Measurements from ENCODE around the gene CD101. TPM values are rescaled to one million over a fixed set of nuclear protein-coding genes. Genes with fewer than 3 reads are reported as not detected.

Gene CD101
- total RNA-seq, 1 experiment from 2014 or later = 1.7 TPM

DNA sequence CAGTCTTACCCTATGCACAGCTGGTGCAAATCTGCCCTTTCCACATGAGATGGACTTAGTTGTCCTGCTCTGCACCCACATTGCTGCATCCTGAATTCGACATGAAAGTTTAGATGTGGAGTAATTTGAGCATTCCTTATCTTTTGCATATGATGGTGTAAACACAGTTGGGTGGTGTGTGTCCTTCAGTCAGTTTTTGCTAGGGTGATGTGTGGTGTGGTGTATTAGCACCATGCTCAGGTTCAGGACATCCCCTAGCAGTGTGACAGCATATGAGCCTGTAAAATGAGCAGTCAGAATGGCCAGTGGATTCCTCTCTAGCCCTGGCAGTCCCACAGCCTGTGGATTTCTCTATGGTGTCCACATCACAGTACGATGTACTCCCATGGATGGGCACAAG is 42.6 kb upstream of the CD101 start:
- CTCF ChIA-PET = no interaction called here
- no peaks in the 10 kb centered on the region for H3K27me3 ChIP-seq (replicated peaks; ENCODE audit: insufficient read depth, low read depth, low read length, poor library complexity)
- H3K27ac ChIP-seq (ENCODE audit: low read depth, low read length, poor library complexity, severe bottlenecking) = no peak overlapping the region
- TF ChIP-seq EZH2 (IDR thresholded peaks at IDR 0.05; ENCODE audit: borderline replicate concordance, low read depth, low read length, poor library complexity, severe bottlenecking) = no peak
- TF ChIP-seq, protein P1, sequence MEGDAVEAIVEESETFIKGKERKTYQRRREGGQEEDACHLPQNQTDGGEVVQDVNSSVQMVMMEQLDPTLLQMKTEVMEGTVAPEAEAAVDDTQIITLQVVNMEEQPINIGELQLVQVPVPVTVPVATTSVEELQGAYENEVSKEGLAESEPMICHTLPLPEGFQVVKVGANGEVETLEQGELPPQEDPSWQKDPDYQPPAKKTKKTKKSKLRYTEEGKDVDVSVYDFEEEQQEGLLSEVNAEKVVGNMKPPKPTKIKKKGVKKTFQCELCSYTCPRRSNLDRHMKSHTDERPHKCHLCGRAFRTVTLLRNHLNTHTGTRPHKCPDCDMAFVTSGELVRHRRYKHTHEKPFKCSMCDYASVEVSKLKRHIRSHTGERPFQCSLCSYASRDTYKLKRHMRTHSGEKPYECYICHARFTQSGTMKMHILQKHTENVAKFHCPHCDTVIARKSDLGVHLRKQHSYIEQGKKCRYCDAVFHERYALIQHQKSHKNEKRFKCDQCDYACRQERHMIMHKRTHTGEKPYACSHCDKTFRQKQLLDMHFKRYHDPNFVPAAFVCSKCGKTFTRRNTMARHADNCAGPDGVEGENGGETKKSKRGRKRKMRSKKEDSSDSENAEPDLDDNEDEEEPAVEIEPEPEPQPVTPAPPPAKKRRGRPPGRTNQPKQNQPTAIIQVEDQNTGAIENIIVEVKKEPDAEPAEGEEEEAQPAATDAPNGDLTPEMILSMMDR (conservative IDR thresholded peaks at IDR 0.05; ENCODE audit: low read depth, low read length) = no peak
- no peak for DNase-seq (ENCODE audit: low spot score)
- no peaks in the 10 kb centered on the region for H3K9me3 ChIP-seq (ENCODE audit: low read depth, low read length, poor library complexity, severe bottlenecking)
- POLR2A ChIA-PET (ENCODE audit: low non-redundant PET) = no interaction called here
- H3K36me3 ChIP-seq (ENCODE audit: insufficient read depth, low read length, poor library complexity, severe bottlenecking) = no peaks in the 10 kb centered on the region
- H3K4me1 ChIP-seq (ENCODE audit: insufficient read depth, low read length, poor library complexity, severe bottlenecking) = no peaks in the 10 kb centered on the region
- no TSS peak for BruUV-seq (replicated peaks)
- intact Hi-C loops (cut with micrococcal nuclease; ENCODE audit: unreplicated experiment) = no loop called here
- H3K4me3 ChIP-seq (ENCODE audit: low read depth, low read length, poor library complexity, severe bottlenecking) = no peak overlapping the region

DNA sequence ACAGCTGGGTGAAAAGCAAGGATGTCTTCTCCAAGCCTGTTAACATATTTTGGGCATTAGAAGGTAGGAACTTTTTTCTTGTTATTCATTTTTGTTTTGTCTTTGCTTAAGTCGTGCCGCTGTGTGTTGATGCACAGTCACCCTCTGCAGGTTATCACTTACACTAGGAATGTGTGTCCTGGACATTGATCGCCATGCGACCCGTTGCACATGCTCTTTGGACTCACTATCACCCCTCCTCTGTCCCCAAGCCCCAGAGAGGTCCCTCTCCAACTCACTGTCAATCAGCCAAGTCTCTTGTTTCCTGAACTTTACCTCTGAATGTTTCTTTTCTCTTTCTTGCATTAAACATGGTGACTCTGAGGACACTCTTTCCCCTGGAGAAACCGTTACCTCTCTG is 40.0 kb upstream of the CD101 start:
- no peaks in the 10 kb centered on the region for H3K4me1 ChIP-seq (ENCODE audit: insufficient read depth, low read length, poor library complexity, severe bottlenecking)
- no peak overlapping the region for H3K27ac ChIP-seq (ENCODE audit: low read depth, low read length, poor library complexity, severe bottlenecking)
- no peaks in the 10 kb centered on the region for H3K27me3 ChIP-seq (replicated peaks; ENCODE audit: insufficient read depth, low read depth, low read length, poor library complexity)
- DNase-seq (ENCODE audit: low spot score) = no peak
- H3K9me3 ChIP-seq (ENCODE audit: low read depth, low read length, poor library complexity, severe bottlenecking) = no peaks in the 10 kb centered on the region
- intact Hi-C loops (cut with micrococcal nuclease; ENCODE audit: unreplicated experiment) = no loop called here
- ChIA-PET POLR2A (ENCODE audit: low non-redundant PET) (no interaction called here), CTCF (no interaction called here)
- H3K4me3 ChIP-seq (ENCODE audit: low read depth, low read length, poor library complexity, severe bottlenecking) = no peak overlapping the region
- H3K36me3 ChIP-seq (ENCODE audit: insufficient read depth, low read length, poor library complexity, severe bottlenecking) = no peaks in the 10 kb centered on the region
- BruUV-seq (replicated peaks) = no TSS peak
- TF ChIP-seq, protein P1 (conservative IDR thresholded peaks at IDR 0.05; ENCODE audit: low read depth, low read length) = no peak
- no peak for TF ChIP-seq EZH2 (IDR thresholded peaks at IDR 0.05; ENCODE audit: borderline replicate concordance, low read depth, low read length, poor library complexity, severe bottlenecking)

DNA sequence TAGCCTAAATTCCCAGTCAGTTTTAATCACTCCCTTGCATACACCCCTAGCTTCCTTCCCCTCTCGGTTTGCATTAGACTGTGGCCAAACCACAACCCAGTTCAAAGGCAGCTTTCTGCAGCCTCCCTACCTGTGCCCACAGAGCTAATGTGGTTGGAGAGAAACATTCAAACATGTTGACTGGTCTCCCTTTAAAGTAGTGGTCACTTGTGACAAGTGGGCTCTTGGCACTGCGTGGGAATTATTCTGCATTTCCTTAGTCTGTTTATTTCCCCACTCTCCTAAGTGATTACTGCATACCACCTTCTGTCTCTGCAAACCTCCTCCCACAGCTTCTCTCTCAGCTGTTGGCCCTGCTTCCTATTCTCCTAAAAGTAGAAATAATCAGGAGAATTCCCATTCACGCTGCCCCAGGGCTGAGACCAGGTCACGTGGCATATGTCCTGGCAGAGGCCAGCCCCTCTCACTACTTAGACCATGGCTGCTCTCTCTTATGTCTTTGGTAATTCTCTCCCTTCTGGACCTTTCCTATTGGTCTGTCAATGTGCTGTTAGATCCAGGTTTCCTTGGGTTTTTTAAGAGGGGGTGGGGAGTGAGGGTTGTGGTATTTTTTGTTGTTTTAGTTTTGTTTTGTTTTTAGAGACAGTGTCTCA is 38.4 kb upstream of the CD101 start:
- BruUV-seq (replicated peaks) = no TSS peak
- CTCF ChIA-PET = no interaction called here

More for the DNA sequence above, 38.4 kb upstream of the CD101 start:
- Histone ChIP-seq H3K4me3 (ENCODE audit: low read depth, low read length, poor library complexity, severe bottlenecking) (no peak overlapping the region), H3K4me1 (ENCODE audit: insufficient read depth, low read length, poor library complexity, severe bottlenecking) (no peaks in the 10 kb centered on the region), H3K27ac (ENCODE audit: low read depth, low read length, poor library complexity, severe bottlenecking) (no peak overlapping the region), H3K27me3 (replicated peaks; ENCODE audit: insufficient read depth, low read depth, low read length, poor library complexity) (no peaks in the 10 kb centered on the region), H3K9me3 (ENCODE audit: low read depth, low read length, poor library complexity, severe bottlenecking) (no peaks in the 10 kb centered on the region), H3K36me3 (ENCODE audit: insufficient read depth, low read length, poor library complexity, severe bottlenecking) (no peaks in the 10 kb centered on the region)
- POLR2A ChIA-PET (ENCODE audit: low non-redundant PET) = no interaction called here
- intact Hi-C loops (cut with micrococcal nuclease; ENCODE audit: unreplicated experiment) = no loop called here
- no peak for TF ChIP-seq EZH2 (IDR thresholded peaks at IDR 0.05; ENCODE audit: borderline replicate concordance, low read depth, low read length, poor library complexity, severe bottlenecking)
- TF ChIP-seq, protein P1 (conservative IDR thresholded peaks at IDR 0.05; ENCODE audit: low read depth, low read length) = no peak
- DNase-seq (ENCODE audit: low spot score) = no peak

Measured in A673 (cell line).